MCF 10A (cell line): Measurements from ENCODE around the gene TAF6L. TPM values are rescaled to one million over a fixed set of nuclear protein-coding genes. Genes with fewer than 3 reads are reported as not detected.

Experiments
- BruUV-seq: library from RNA; stranded (reverse); fragments of 400-500 nt; replicated peaks from 2 replicates; lab custom pipeline; 2021; lab: Mats Ljungman, UMichigan
- CTCF ChIA-PET: fragments of 300-600 bp; sonication (Branson Sonifier 250); formaldehyde crosslinking; extraction: SDS; loops from one replicate; lab custom pipeline; 2021; ENCODE audit warnings: antibody characterized with exemption, inconsistent platforms; lab: Yijun Ruan, JAX
- POLR2A ChIA-PET: fragments of 300-600, 350-650 bp; sonication (Branson Sonifier 250); formaldehyde crosslinking; extraction: SDS; loops from one replicate; lab custom pipeline; 2020; ENCODE audit warnings: antibody characterized with exemption, inconsistent platforms; lab: Yijun Ruan, JAX
- DNase-seq: peaks from one replicate; pipeline ENCODE4 v3.0.0-alpha.2; 2018; ENCODE audit not compliant: unreplicated experiment
- H3K27ac Mint-ChIP-seq: one replicate; pipeline ENCODE4 v1.8.0; 2022; ENCODE audit warnings: mild to moderate bottlenecking, low read depth, mixed read lengths; ENCODE audit not compliant: unreplicated experiment
- H3K27me3 Mint-ChIP-seq: one replicate; pipeline ENCODE4 v1.8.0; 2022; ENCODE audit warnings: mixed read lengths; ENCODE audit not compliant: insufficient read depth, unreplicated experiment
- H3K36me3 Mint-ChIP-seq: one replicate; pipeline ENCODE4 v1.8.0; 2022; ENCODE audit warnings: mild to moderate bottlenecking, moderate library complexity, mixed read lengths; ENCODE audit not compliant: insufficient read depth, unreplicated experiment
- H3K4me1 Mint-ChIP-seq: one replicate; pipeline ENCODE4 v1.8.0; 2022; ENCODE audit warnings: mixed read lengths; ENCODE audit not compliant: insufficient read depth, unreplicated experiment
- H3K4me3 Mint-ChIP-seq: one replicate; pipeline ENCODE4 v1.8.0; 2022; ENCODE audit warnings: mild to moderate bottlenecking, moderate library complexity, mixed read lengths; ENCODE audit not compliant: unreplicated experiment
- H3K9me3 Mint-ChIP-seq: one replicate; pipeline ENCODE4 v1.8.0; 2022; ENCODE audit warnings: mixed read lengths; ENCODE audit not compliant: unreplicated experiment
- CTCF ChIP-seq: fragments of 200-600 bp; IDR thresholded peaks from one replicate; pipeline ENCODE4 v1.8.0; 2022; ENCODE audit warnings: antibody characterized with exemption, mild to moderate bottlenecking; ENCODE audit not compliant: unreplicated experiment
- intact Hi-C: fragments of 100-400 bp; cut with micrococcal nuclease; formaldehyde crosslinking; loops from 2 replicates; pipeline ENCODE4 v1.14.1; 2022
- total RNA-seq: library from RNA; stranded (reverse); gene quantifications from 2 replicates; pipeline ENCODE4 v1.2.3, GENCODE V29; 2022

The TAF6L gene
- total RNA-seq, 1 experiment from 2014 or later: 11.6 TPM

DNA sequence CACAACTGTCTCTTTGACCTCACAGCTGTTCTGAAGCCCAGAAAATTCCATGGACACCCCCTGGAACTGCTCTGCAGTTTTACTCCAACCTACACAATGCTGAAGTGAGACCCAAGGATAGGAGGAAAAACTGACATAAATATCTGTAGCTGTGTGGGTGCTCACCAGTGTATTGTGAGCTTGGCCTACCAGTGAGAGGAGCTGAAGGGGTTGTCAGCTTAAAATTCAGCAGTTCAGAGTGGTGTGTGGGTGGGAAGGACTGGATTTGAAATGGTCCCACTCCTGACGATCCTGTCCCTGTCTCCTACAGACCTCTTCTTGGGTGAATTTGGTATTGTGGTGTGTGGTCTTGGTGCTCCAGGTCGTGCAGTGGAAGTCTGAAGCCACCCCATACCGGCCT, 18.4 kb downstream of the TAF6L start:
- Mint-ChIP-seq H3K4me1 (peaks cover 15% of the 10 kb centered on the region), H3K4me3 (peak overlapping the region; percentile 90), H3K27ac (peak overlapping the region; percentile 93), H3K9me3 (no peaks in the 10 kb centered on the region), H3K36me3 (peaks cover 75% of the 10 kb centered on the region), H3K27me3 (no peaks in the 10 kb centered on the region)
- ChIA-PET POLR2A (interaction anchor here (0.6 to 8.2 kb wide), 10 partner anchors 16 to 220 kb away, joined by 3 to 163 read pairs (median 50); partner anchors contain the start of genes LBHD1, NXF1, SLC3A2 and STX5), CTCF (interaction anchor here (0.7 to 4.7 kb wide), 10 partner anchors 14 to 408 kb away, joined by 3 to 47 read pairs (median 3); partner anchors contain the start of genes SLC3A2 and TEX54)
- BruUV-seq: no TSS peak
- TF ChIP-seq CTCF: no peak
- intact Hi-C loops: loop anchor here (5.0 kb wide), 1 partner anchor 93 kb away; the partner anchor contains the start of gene SLC3A2
- DNase-seq: no peak

DNA sequence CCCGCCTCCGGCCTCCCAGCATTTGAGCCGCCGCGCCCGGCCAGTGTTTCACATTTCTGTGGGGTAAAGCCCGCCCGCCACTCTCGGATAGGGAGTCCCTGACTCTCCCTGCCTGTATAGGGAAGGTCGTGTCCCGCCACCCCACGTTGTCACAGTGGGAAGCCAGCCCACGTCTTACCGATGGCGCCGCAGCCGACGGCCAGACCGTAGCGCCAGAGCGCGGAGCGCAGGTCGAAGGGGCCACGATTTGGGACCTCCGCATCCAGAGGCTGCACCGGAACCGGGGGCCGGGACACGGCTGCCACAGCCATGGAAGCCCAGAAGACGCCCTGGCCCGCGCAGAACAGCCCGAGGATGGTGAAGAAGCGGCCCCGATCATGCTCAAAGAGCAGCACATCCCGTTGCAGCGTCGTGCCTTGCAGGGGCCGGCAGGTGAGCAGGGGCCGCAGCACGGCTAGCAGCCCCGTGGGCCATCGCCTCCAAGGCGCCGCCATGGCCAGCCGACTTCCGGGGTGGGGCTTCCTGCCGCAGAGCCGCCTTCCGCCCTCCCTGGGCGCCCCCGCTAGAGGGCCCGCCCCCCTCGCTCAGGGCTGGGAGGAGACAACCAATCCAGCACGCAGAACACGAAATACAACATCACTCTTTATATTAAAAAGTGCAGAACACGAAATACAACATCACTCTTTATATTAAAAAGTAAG, 20.5 kb downstream of the TAF6L start, which contains the start of gene TMEM223:
TSS of gene TMEM223 (minus strand) at position 506 of the 701 bp plus-strand sequence. CDS start at position 494, 12 bp downstream.
- TF ChIP-seq CTCF: no peak
- peak; percentile 81 for DNase-seq
- H3K9me3 Mint-ChIP-seq: no peaks in the 10 kb centered on the region
- intact Hi-C loops: no loop called here
- BruUV-seq: no TSS peak
- peak within 1 kb of the TSS; percentile 81 for H3K4me3 Mint-ChIP-seq
- peaks cover 87% of the 10 kb centered on the region for H3K36me3 Mint-ChIP-seq
- peak within 1 kb of the TSS; percentile 35 for H3K27ac Mint-ChIP-seq
- peaks cover 15% of the 10 kb centered on the region for H3K4me1 Mint-ChIP-seq
- no peaks in the 10 kb centered on the region for H3K27me3 Mint-ChIP-seq
- POLR2A ChIA-PET: interaction anchor here (0.7 to 8.2 kb wide), 26 partner anchors 14 to 191 kb away, joined by 3 to 163 read pairs (median 4); partner anchors contain the start of genes C11orf98, CSKMT, HNRNPUL2 and LBHD1
- CTCF ChIA-PET: interaction anchor here (0.6 to 1.3 kb wide), 3 partner anchors 10 to 140 kb away, joined by 4 to 5 read pairs (median 4); partner anchors contain the start of gene TEX54

- Mint-ChIP-seq H3K27me3 (no peaks in the 10 kb centered on the region), H3K27ac (peak overlapping the region; percentile 35), H3K9me3 (no peaks in the 10 kb centered on the region), H3K4me3 (peak overlapping the region; percentile 81), H3K36me3 (peaks cover 87% of the 10 kb centered on the region), H3K4me1 (peaks cover 15% of the 10 kb centered on the region)
- POLR2A ChIA-PET: interaction anchor here (0.7 to 8.2 kb wide), 14 partner anchors 9 to 111 kb away, joined by 3 to 163 read pairs (median 4); partner anchors contain the start of genes HNRNPUL2, NXF1, POLR2G and WDR74
- CTCF ChIA-PET: interaction anchor here (0.6 to 1.3 kb wide), 2 partner anchors 9 to 139 kb away, joined by 4 to 5 read pairs; no protein-coding TSS in a partner anchor
- no peak for TF ChIP-seq CTCF
- intact Hi-C loops: no loop called here
- no TSS peak for BruUV-seq
- no peak for DNase-seq
These were observed 21.0 kb downstream of the TAF6L start for GRCh38 chr11:62792202-62792575.
